ENCODE results near the gene CTU1. TPM values are rescaled to one million over a fixed set of nuclear protein-coding genes. Genes with fewer than 3 reads are reported as not detected.

CTU1 gene
- total RNA-seq, 2 experiments from 2014 or later: 8.3 to 13.3 TPM

DNA sequence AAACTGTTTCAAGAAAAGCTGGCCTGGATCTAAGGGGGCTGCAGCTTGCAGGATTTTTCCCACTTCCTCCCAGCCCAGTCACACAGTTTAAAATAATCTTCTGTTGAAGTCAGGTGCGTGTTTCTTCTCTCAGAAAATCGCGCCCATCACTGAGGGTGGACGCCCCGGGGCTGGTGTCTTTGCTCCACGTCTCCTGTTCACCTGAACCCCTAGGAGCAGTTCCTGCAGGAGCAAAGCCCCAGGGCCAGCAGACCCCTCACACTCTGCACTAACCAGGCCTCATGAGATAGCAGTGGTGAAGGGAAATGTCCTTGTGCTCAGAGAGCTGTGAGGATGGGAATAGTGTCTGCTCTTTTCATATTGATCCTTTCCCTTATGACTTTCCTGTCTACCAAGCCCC, 33.0 kb upstream of the CTU1 start:
- H3K79me2 ChIP-seq (ENCODE audit: insufficient read depth, low read depth, low read length): no peaks in the 10 kb centered on the region
- no peak for DNase-seq (ENCODE audit: low spot score)
- TF ChIP-seq, protein P1, sequence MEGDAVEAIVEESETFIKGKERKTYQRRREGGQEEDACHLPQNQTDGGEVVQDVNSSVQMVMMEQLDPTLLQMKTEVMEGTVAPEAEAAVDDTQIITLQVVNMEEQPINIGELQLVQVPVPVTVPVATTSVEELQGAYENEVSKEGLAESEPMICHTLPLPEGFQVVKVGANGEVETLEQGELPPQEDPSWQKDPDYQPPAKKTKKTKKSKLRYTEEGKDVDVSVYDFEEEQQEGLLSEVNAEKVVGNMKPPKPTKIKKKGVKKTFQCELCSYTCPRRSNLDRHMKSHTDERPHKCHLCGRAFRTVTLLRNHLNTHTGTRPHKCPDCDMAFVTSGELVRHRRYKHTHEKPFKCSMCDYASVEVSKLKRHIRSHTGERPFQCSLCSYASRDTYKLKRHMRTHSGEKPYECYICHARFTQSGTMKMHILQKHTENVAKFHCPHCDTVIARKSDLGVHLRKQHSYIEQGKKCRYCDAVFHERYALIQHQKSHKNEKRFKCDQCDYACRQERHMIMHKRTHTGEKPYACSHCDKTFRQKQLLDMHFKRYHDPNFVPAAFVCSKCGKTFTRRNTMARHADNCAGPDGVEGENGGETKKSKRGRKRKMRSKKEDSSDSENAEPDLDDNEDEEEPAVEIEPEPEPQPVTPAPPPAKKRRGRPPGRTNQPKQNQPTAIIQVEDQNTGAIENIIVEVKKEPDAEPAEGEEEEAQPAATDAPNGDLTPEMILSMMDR (conservative IDR thresholded peaks at IDR 0.05; ENCODE audit: low read length): no peak
- no peak for TF ChIP-seq EZH2phosphoT487 (IDR thresholded peaks at IDR 0.05; ENCODE audit: borderline replicate concordance, low read depth, low read length)
- no peak overlapping the region for H3K4me2 ChIP-seq (ENCODE audit: low read length)
- H3K4me3 ChIP-seq (ENCODE audit: low read depth, low read length, poor library complexity, severe bottlenecking): no peak overlapping the region
- BruUV-seq (replicated peaks): no TSS peak
- H3K36me3 ChIP-seq (ENCODE audit: insufficient read depth, low read length): no peaks in the 10 kb centered on the region
- intact Hi-C loops (cut with micrococcal nuclease; ENCODE audit: unreplicated experiment): no loop called here
- no peaks in the 10 kb centered on the region for H3K4me1 ChIP-seq (ENCODE audit: insufficient read depth, low read length, poor library complexity, severe bottlenecking)
- H2AFZ ChIP-seq (ENCODE audit: low read length): no peak overlapping the region
- H4K20me1 ChIP-seq (ENCODE audit: insufficient read depth, low read length): no peaks in the 10 kb centered on the region
- H3K9me2 ChIP-seq (ENCODE audit: insufficient read depth, low read length): no peaks in the 10 kb centered on the region
- H3K27ac ChIP-seq (ENCODE audit: low read depth, low read length, poor library complexity, severe bottlenecking): no peak overlapping the region
- ChIA-PET CTCF (ENCODE audit: unreplicated experiment) (no interaction called here), POLR2A (no interaction called here)
- no peaks in the 10 kb centered on the region for H3K9me3 ChIP-seq (ENCODE audit: low read length)

DNA sequence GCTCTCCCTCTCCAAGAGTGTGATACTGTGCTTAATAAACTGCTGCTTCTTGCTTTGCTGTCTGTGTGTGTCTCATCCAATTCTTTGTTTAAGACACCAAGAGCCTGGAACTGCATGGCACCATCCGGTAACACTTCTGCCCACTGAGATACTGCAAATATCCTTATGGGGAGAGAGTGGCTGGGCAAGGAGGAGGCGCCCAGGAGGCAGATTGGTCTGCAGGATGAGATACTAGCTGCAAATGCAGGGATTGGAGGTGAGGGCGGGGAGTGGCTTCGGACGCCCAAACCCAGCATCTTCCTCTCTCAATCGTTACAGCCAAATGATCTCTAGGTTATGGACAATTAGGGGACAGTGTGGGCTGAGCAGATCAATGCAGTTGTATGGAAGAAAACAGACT, 32.2 kb upstream of the CTU1 start:
- Histone ChIP-seq H3K4me1 (ENCODE audit: insufficient read depth, low read length, poor library complexity, severe bottlenecking) (no peaks in the 10 kb centered on the region), H3K27ac (ENCODE audit: low read depth, low read length, poor library complexity, severe bottlenecking) (no peak overlapping the region), H3K9me2 (ENCODE audit: insufficient read depth, low read length) (no peaks in the 10 kb centered on the region), H2AFZ (ENCODE audit: low read length) (no peak overlapping the region), H3K4me2 (ENCODE audit: low read length) (no peak overlapping the region), H3K9me3 (ENCODE audit: low read length) (no peaks in the 10 kb centered on the region), H3K79me2 (ENCODE audit: insufficient read depth, low read depth, low read length) (no peaks in the 10 kb centered on the region), H4K20me1 (ENCODE audit: insufficient read depth, low read length) (no peaks in the 10 kb centered on the region), H3K4me3 (ENCODE audit: low read depth, low read length, poor library complexity, severe bottlenecking) (no peak overlapping the region), H3K36me3 (ENCODE audit: insufficient read depth, low read length) (no peaks in the 10 kb centered on the region)
- ChIA-PET POLR2A (no interaction called here), CTCF (ENCODE audit: unreplicated experiment) (no interaction called here)
- TF ChIP-seq EZH2phosphoT487 (IDR thresholded peaks at IDR 0.05; ENCODE audit: borderline replicate concordance, low read depth, low read length): no peak
- TF ChIP-seq, protein P1 (conservative IDR thresholded peaks at IDR 0.05; ENCODE audit: low read length): no peak
- DNase-seq (ENCODE audit: low spot score): no peak
- intact Hi-C loops (cut with micrococcal nuclease; ENCODE audit: unreplicated experiment): no loop called here
- BruUV-seq (replicated peaks): no TSS peak

DNA sequence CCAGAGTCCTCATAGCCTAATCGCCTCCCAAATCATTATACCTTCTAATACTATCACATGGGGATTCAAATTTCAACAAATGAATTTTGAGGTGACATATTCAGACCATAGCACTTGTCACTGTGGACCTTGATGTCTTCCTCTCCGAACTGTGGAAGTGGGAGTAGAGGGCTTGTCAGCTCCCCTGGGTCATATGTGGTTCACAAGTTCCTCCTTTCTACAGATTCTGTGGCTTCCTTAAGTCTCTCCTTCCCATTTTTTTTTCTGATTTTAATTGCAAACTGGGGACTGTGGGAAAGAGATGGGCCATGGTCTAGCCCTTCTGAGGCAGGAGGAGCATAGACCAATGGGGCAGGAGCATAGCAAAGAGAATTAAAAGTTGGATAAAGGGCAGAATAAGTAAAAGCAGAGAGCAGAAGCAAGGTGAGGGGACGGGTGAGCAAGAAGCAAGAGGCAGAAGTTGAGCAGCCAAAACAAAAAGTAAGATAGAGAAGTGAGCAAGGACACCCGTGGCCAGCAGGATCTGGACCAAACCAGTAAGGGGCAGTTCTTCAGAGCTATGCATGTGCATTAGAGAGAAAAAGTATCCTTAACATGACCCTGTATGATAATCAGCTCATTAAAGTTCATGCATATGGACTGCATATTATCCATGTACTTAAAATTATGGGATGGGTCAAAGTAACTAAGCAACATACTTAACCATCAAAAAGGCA, 31.2 kb upstream of the CTU1 start:
- no peak for DNase-seq (ENCODE audit: low spot score)
- H3K9me2 ChIP-seq (ENCODE audit: insufficient read depth, low read length): no peaks in the 10 kb centered on the region
- H2AFZ ChIP-seq (ENCODE audit: low read length): no peak overlapping the region
- no peaks in the 10 kb centered on the region for H3K36me3 ChIP-seq (ENCODE audit: insufficient read depth, low read length)
- intact Hi-C loops (cut with micrococcal nuclease; ENCODE audit: unreplicated experiment): no loop called here
- POLR2A ChIA-PET: no interaction called here
- no TSS peak for BruUV-seq (replicated peaks)
- H3K4me1 ChIP-seq (ENCODE audit: insufficient read depth, low read length, poor library complexity, severe bottlenecking): no peaks in the 10 kb centered on the region
- TF ChIP-seq EZH2phosphoT487 (IDR thresholded peaks at IDR 0.05; ENCODE audit: borderline replicate concordance, low read depth, low read length): no peak
- TF ChIP-seq, protein P1 (conservative IDR thresholded peaks at IDR 0.05; ENCODE audit: low read length): no peak
- CTCF ChIA-PET (ENCODE audit: unreplicated experiment): no interaction called here
- no peak overlapping the region for H3K4me3 ChIP-seq (ENCODE audit: low read depth, low read length, poor library complexity, severe bottlenecking)
- H3K79me2 ChIP-seq (ENCODE audit: insufficient read depth, low read depth, low read length): no peaks in the 10 kb centered on the region
- H3K9me3 ChIP-seq (ENCODE audit: low read length): no peaks in the 10 kb centered on the region
- H3K4me2 ChIP-seq (ENCODE audit: low read length): no peak overlapping the region
- no peak overlapping the region for H3K27ac ChIP-seq (ENCODE audit: low read depth, low read length, poor library complexity, severe bottlenecking)
- no peaks in the 10 kb centered on the region for H4K20me1 ChIP-seq (ENCODE audit: insufficient read depth, low read length)
